ENCODE measurements around the gene COL6A1.
"Not testable (repeated sequence)": the region's sequence is repeated elsewhere in the genome, so short reads cannot be mapped to it uniquely, and the experiment has no call there.

COL6A1 gene

GRCh38 chr21:46028573-46029091, 47.1 kb downstream of the COL6A1 start:
- DNase-seq (ENCODE audit: low spot score): no peak

DNA sequence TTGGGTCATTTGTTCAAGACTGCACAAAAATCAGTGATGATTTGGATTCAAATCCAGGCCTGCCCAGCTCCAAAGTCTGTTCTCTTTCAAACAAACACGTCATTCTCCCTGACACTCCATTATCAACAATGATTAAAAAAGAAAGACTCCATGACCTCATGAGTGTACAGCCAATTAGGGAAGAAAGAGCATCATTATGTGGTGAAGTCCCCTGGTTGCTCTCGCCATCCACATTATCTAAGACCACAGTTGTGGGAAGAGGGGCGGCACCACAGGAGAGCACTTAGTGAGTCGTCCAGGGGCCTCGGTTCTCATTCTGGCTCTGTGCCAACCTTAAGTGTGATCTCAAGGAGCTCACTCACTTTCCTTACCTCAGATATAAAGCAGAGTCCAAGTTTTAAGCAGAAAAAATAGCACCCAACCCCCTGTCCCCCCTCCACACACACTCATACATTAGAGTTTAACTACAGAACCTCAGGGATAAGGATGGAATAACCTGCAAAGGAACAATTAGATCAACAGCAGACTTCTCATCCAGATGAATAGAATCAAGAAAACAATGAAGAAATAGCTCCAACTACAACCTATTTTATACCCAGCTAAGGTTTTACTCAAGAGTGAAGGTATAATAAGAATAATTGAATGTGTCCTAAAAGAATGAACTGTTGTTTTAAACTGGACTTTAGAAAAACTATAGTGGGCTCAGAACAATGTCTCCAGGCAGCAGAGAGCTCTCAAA, 47.8 kb downstream of the COL6A1 start:
- DNase-seq (ENCODE audit: low spot score): no peak

- no peak for DNase-seq (ENCODE audit: low spot score)
These were observed 49.9 kb downstream of the COL6A1 start for GRCh38 chr21:46031484-46031883.

GRCh38 chr21:46032100-46032499, 50.5 kb downstream of the COL6A1 start:
- DNase-seq (ENCODE audit: low spot score): no peak

DNA sequence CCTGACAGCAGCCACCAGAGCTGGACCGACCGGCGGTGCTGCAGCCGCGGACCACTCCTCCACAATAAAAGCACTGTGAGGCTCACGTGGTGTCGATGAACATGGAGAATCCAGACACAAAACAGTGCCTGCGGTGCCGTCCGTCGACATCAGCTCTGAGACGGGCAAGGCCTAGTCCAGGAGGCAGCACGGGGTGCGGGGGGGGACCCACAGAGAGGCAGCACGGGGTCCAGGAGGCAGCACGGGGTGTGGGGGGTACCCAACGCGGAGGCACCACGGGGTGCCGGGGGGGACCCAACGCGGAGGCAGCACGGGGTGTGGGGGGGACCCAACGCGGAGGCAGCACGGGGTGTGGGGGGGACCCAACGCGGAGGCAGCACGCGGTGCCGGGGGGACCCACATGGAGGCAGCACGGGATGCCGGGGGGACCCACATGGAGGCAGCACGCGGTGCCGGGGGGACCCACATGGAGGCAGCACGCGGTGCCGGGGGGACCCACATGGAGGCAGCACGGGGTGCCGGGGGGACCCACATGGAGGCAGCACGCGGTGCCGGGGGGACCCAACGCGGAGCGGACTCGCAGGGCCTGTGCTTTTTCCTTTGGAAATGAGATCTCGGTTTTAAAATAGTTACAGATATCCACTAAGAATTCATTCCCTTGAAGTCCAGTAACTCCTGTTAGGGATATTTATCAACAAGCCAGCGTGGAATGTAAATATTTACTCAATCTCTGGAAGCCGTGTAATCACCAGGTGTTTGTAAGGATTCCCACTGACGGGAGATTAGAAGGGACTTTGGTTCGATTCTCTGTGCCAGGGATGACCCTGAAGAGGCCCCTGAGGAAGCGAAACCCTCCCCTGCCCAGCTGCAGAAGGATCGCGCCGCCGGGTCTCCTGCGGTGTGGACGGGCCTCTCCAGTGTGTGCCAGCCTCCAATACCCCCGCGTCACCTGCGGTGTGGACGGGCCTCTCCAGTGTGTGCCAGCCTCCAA, 52.1 kb downstream of the COL6A1 start:
- no peak for DNase-seq (ENCODE audit: low spot score)

- no peak for DNase-seq (ENCODE audit: low spot score)
These were observed 54.5 kb downstream of the COL6A1 start for GRCh38 chr21:46035809-46036695.

DNA sequence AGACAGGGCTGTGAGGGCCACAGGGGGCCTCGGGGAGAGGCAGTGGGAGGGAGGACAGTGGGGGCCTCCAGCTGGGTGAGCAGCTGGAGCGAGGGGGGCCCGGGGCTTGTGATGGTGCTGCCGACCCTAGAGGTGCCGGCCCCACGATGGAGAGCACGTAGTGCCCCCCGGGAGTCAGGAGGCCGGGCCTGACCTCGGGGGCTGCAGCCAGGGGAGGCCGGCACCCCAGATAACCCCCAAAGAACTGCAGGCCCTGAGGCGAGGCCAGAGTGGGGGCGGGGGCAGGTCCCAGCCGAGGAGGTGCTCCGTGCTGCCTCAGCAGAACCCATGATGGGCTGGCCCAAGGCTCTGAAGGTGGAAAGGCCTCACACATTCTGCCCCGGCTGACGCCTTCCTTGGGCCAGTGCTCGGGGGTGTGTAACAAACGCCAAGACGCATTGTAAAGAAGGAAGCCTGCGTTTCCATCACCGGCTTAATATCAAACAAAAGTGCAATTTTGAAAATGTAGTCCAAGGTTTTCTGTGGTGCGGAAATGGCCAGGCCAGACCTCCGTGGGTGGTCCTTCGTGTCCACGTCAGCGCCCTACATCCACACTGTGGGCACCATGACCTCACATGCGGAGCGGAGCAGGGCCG, 55.2 kb downstream of the COL6A1 start:
- DNase-seq (ENCODE audit: low spot score): no peak

- DNase-seq (ENCODE audit: low spot score): no peak
These were observed 56.1 kb downstream of the COL6A1 start for GRCh38 chr21:46037331-46038325.

- no peak for DNase-seq (ENCODE audit: low spot score)
These were observed 56.8 kb downstream of the COL6A1 start for GRCh38 chr21:46038341-46038829.

DNA sequence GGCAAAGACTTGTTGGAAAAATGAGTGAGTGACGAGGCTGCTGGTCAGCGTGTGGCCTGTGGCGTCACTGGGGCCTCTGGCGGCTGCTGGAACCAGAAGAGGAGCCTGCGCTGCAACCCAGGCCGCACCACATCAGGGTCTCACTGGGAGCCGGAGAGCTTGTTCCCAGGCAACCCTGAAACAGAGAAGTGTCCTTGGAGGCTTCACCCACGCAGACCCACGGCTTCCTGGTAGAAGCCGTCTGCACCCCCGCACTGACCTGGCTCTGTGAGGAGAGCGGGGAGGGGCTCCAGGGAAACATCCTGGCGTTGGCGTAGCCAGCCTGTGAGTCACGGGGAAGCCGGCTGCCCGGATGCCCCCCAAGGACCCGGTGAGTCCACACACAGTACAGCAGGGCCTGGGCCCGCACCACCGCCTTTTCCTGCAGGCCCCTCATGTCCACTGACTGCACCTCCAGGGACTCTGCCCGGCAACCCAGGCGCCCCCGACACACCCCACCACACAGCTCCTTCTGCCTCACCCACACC, 57.4 kb downstream of the COL6A1 start:
- DNase-seq (ENCODE audit: low spot score): no peak

GRCh38 chr21:46039891-46040660, 58.5 kb downstream of the COL6A1 start:
- DNase-seq (ENCODE audit: low spot score): no peak

DNA sequence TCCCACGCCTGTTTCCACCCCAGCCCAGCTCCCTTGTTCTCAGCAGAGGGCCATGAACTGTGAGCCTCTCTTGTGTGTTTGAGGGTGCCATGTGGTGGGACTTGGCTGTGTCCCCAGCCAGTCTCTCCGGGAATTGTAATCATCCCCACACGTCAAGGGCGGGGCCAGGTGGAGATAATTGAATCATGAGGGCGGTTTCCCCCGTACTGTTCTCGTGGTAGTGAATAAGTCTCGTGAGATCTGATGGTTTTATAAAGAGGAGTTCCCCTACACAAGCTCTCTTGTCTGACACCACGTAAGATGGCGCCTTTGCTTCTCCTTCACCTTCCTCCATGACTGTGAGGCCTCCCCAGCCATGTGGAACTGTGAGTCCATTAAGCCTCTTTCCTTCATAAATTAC, 59.1 kb downstream of the COL6A1 start:
- no peak for DNase-seq (ENCODE audit: low spot score)

GRCh38 chr21:46041183-46041582, 59.6 kb downstream of the COL6A1 start:
- DNase-seq (ENCODE audit: low spot score): no peak

GRCh38 chr21:46045154-46045553, 63.6 kb downstream of the COL6A1 start:
- no peak for DNase-seq (ENCODE audit: low spot score)

- DNase-seq (ENCODE audit: low spot score): no peak
These were observed 64.9 kb downstream of the COL6A1 start for GRCh38 chr21:46046471-46046870.

DNA sequence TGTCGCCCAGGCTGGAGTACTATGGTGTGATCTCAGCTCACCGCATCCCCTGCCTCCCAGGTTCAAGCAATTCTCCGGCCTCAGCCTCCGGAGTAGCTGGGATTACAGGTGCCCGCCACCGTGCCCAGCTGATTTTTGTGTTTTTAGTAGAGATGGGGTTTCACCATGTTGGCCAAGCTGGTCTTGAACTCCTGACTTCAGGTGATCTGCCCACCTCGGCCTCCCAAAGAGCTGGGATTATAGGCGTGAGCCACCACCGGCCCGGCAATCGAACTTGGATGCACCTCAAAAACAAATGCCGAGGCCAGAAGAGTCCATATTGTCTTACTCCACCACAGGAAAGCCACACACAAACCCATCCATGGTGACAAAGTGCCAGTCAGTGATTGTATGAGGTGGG, 65.3 kb downstream of the COL6A1 start:
- DNase-seq (ENCODE audit: low spot score): not testable (repeated sequence)

DNA sequence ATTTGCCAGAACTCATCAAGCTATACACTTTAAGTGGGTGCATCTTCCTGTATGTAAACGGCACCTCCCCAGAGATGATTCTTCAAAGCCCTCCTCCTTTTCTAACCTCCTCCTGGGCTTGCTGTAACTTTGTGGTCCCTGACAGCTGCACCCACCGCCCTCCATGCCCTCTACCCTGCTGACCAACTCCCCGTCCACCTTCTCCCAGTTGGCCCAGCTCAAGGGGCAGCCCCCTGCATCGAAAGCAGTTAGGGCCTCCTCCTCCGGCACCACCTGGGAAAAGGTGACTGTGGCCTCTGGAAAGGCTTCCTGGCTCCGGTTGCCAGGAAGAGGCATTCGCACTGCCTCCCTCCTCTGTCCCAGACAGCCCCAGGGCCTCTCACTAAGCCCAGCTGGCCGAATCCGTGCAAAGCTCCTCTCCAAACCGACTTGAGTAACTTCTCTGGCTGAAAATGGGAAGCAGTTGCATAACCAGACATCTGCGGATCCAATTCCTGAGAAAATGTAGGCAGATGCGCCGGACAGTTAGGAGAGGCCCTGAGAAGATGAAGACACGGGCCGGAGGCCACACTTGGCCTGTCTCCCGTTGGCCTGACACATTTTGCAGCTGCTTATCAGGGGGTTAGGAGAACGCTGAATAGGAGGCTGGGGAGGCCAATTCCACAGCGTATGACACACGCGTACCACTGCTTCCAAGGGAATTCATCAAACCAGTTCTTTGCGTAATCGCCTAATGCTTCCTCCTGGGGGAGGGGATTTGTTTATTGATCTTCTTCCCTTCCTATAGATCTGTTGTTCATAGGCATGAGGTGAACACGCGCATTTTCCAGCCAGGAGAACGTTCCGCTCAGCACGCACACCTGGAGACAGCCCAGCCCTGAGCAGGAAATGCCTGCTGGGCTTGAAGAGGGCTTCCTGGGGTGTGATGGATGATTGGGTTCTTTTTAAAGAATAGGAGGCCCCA, 67.6 kb downstream of the COL6A1 start:
- no peak for DNase-seq (ENCODE audit: low spot score)

Data from D341Med (cell line).